Thoracic aorta (tissue), 2 donors: Measurements from ENCODE around the gene NRXN2. TPM values are rescaled to one million over a fixed set of nuclear protein-coding genes. Genes with fewer than 3 reads are reported as not detected.

ENCODE experiments used
- ATAC-seq: fragments of 150-250 bp; one replicate; pipeline ENCODE4 v1.8.0; 2017; ENCODE audit warnings: low read depth; ENCODE audit not compliant: insufficient number of reproducible peaks, low FRiP score
- DNase-seq: peaks from one replicate; pipeline ENCODE4 v3.0.0-alpha.2; 2020; ENCODE audit warnings: low spot score
- H3K27ac ChIP-seq, 2 donors: fragments of 200-600 bp; sonication (generic); 1 replicate in 1 of 2; 2 replicates in 1 of 2; pipeline ENCODE4 v1.5.1; 2016; ENCODE audit warnings: mild to moderate bottlenecking in 2 of 2, moderate library complexity in 2 of 2
- H3K27me3 ChIP-seq: fragments of 200-600 bp; sonication (generic); replicated peaks from 2 replicates; pipeline ENCODE4 v1.6.0; 2016; ENCODE audit warnings: mild to moderate bottlenecking; ENCODE audit not compliant: insufficient read depth
- H3K36me3 ChIP-seq: fragments of 200-600 bp; sonication (generic); one replicate; pipeline ENCODE4 v1.5.1; 2016
- H3K4me1 ChIP-seq, 2 donors: fragments of 200-600 bp; sonication (generic); 1 replicate in 1 of 2; 2 replicates in 1 of 2; pipeline versions ENCODE4 v1.5.1 to v1.6.0; 2016; ENCODE audit warnings: low read depth in 2 of 2, mild to moderate bottlenecking in 1 of 2; ENCODE audit not compliant: control insufficient read depth in 1 of 2
- H3K4me3 ChIP-seq: fragments of 200-600 bp; sonication (generic); 2 replicates; pipeline ENCODE4 v1.5.1; 2016; ENCODE audit warnings: mild to moderate bottlenecking
- H3K9me3 ChIP-seq: fragments of 200-600 bp; sonication (generic); 2 replicates; pipeline ENCODE4 v1.5.1; 2016
- total RNA-seq, 2 donors: library from RNA; depleted of rRNA; stranded (reverse); fragments of >200 nt; gene quantifications; one replicate each; pipeline versions ENCODE4 v1.1.0 to v1.2.3, GENCODE V29; 2016
- TF ChIP-seq, protein P1 (sequence below): fragments of 200-600 bp; sonication (generic); IDR thresholded peaks from one replicate; pipeline ENCODE4 v1.5.1; 2019; ENCODE audit warnings: antibody characterized with exemption

NRXN2 gene
- total RNA-seq, 2 donors from 2014 or later = 40.3 to 41.3 TPM

DNA sequence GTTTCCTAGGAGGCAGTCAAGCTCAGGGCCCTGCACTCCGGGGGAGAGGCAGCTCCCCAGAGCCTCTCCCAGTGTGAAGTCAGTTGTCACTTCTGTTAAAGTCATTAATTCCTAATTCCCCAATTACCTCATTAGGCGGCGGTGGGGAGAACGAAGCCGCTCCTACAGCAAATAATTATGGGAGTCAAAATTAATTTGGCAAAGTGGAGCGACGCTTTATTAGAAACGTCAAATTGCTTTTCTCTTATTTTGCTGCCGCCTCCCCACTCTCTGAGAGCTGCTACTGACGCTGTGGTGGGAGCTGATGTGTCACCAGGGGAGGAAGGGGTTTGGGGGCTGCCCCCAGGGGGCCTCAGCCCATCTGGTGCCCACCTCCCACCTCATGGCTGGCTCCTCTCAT lies 90.3 kb downstream of the NRXN2 start:
- peaks cover 53% of the 10 kb centered on the region for H3K36me3 ChIP-seq
- ATAC-seq (no peak), DNase-seq (no peak)
- H3K9me3 ChIP-seq = no peaks in the 10 kb centered on the region
- H3K27ac ChIP-seq = no peak overlapping the region
- H3K4me1 ChIP-seq = peaks cover 0 to 2% of the 10 kb centered on the region in 2 donors
- TF ChIP-seq, protein P1, sequence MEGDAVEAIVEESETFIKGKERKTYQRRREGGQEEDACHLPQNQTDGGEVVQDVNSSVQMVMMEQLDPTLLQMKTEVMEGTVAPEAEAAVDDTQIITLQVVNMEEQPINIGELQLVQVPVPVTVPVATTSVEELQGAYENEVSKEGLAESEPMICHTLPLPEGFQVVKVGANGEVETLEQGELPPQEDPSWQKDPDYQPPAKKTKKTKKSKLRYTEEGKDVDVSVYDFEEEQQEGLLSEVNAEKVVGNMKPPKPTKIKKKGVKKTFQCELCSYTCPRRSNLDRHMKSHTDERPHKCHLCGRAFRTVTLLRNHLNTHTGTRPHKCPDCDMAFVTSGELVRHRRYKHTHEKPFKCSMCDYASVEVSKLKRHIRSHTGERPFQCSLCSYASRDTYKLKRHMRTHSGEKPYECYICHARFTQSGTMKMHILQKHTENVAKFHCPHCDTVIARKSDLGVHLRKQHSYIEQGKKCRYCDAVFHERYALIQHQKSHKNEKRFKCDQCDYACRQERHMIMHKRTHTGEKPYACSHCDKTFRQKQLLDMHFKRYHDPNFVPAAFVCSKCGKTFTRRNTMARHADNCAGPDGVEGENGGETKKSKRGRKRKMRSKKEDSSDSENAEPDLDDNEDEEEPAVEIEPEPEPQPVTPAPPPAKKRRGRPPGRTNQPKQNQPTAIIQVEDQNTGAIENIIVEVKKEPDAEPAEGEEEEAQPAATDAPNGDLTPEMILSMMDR = no peak
- no peaks in the 10 kb centered on the region for H3K27me3 ChIP-seq
- H3K4me3 ChIP-seq = no peak overlapping the region

DNA sequence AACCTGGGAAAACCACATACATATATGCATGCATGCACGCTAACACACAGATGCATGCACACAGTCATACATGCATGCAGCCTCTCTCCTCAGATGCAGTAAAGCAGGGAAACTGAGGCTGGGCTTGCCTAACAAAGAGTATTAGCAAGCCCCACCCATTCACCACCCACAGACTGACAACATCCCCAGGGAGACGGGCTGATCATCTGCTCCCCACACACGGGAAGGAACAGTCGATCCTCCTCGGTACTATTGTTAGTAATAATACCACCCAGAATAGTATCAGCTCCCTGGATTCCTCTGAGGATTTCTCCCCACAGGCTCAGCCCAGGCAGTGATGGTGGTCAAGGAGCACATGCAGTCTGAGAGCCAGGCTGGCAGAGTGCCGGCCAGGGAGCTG lies 90.8 kb downstream of the NRXN2 start:
- TF ChIP-seq, protein P1 = no peak
- H3K36me3 ChIP-seq = peaks cover 53% of the 10 kb centered on the region
- H3K27ac ChIP-seq = no peak overlapping the region
- ATAC-seq (no peak), DNase-seq (no peak)
- H3K4me3 ChIP-seq = no peak overlapping the region
- no peaks in the 10 kb centered on the region for H3K4me1 ChIP-seq
- H3K9me3 ChIP-seq = no peaks in the 10 kb centered on the region
- H3K27me3 ChIP-seq = no peaks in the 10 kb centered on the region

DNA sequence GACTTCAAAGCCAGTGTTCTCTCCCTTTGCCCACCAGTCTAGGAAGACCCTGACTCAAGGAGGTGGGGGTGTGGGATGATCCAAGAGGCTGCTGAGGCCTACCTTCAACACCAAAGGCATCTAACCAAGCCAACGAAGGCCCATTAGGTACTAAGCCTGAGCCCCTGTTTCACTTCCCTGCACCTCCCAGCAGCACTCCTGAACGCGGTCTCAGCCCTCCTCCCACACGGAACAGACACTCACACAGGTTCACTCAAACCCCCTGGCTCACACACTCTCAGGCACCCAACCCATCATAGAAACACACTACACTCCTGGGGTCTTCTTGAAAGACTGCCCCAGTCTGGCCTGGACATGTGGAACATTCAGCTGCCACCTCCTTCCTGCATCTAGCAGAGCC lies 91.3 kb downstream of the NRXN2 start:
- Histone ChIP-seq H3K27ac (no peak overlapping the region), H3K9me3 (no peaks in the 10 kb centered on the region), H3K4me3 (no peak overlapping the region), H3K27me3 (no peaks in the 10 kb centered on the region), H3K36me3 (peaks cover 53% of the 10 kb centered on the region), H3K4me1 (no peaks in the 10 kb centered on the region)
- TF ChIP-seq, protein P1 = no peak
- no peak for DNase-seq
- no peak for ATAC-seq

DNA sequence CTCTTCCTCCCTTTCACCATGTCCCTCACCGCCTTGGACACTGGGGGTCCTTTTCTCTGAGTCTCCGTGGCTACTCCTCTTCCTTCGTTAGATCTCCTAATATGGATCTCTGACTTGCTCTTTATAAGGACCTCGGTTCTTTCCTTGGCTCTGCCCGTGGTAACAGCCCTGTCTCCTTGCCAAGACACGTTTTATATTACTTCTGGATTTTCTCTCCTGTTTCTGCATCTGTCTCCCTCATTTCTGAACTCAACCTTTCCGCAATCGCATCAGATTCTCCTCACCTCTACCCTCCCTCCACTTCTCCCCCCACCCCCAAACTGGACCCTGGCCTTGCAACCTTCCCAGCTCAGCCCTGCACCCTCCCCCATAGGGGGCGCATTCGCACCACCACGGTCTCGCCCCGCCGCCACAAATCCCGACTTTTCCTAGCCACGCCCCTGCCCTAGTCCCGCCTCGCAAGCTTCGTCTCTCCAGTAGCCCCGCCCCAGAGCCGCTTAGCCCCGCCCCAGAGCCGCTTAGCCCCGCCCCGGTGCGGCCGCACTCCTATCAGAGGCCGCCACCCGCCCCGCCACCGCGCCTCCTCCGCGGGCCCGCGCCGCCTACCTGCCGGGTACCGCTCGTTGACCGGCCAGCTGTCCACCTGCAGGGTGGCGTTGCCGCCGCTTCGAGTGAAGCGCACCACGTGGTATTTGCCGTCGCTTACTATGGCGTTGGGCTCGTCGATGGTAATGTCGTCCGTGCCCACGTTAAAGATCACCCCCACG lies 93.0 kb downstream of the NRXN2 start:
- ATAC-seq (no peak), DNase-seq (no peak)
- TF ChIP-seq, protein P1 = no peak
- peaks cover 49% of the 10 kb centered on the region for H3K36me3 ChIP-seq
- no peak overlapping the region for H3K27ac ChIP-seq
- no peak overlapping the region for H3K4me3 ChIP-seq
- no peaks in the 10 kb centered on the region for H3K27me3 ChIP-seq
- no peaks in the 10 kb centered on the region for H3K9me3 ChIP-seq
- no peaks in the 10 kb centered on the region for H3K4me1 ChIP-seq

DNA sequence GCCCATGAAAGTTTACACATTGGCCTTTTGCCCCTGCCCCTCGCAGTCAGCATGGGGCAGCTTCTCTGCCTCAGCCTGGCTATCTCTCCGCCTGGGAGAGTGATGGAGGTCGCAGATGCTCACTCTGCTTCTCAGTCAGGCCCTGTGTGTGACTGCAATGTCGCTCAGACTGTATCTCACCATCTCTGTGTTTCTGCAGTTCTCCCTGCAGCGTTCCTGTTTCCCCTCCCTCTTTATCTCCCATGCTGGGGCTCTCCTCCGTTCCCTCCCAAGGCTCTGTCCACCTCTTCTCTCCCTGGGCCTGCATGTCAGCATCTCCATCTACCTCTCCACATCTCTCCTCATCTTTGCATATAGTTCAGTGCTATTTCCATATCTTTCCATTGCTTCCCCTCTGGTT lies 93.9 kb downstream of the NRXN2 start:
- Histone ChIP-seq H3K27ac (no peak overlapping the region), H3K9me3 (no peaks in the 10 kb centered on the region), H3K4me3 (no peak overlapping the region), H3K36me3 (peaks cover 41% of the 10 kb centered on the region), H3K27me3 (no peaks in the 10 kb centered on the region), H3K4me1 (no peaks in the 10 kb centered on the region)
- TF ChIP-seq, protein P1 = no peak
- DNase-seq (no peak), ATAC-seq (no peak)
